ENCODE results near the gene JPT1.

The JPT1 gene

GRCh38 chr17:75118307-75118706, 36.0 kb downstream of the JPT1 start:
- H3K27ac ChIP-seq (ENCODE audit: extremely low read depth, low read depth, low read length), result no peak overlapping the region
- no peaks in the 10 kb centered on the region for H3K9me3 ChIP-seq (ENCODE audit: control insufficient read depth, insufficient read depth, low read depth, low read length)
- ChIA-PET POLR2A (interaction anchor here (0.6 to 1.8 kb wide), 3 partner anchors 14 to 37 kb away, joined by 3 to 8 read pairs (median 3); partner anchors contain the start of gene SLC16A5), CTCF (interaction anchor here (0.5 to 5.8 kb wide), 6 partner anchors 7 to 194 kb away, joined by 3 to 86 read pairs (median 6); partner anchors contain the start of gene NT5C)
- H3K4me3 ChIP-seq (ENCODE audit: low read depth, low read length), result no peak overlapping the region
- H3K36me3 ChIP-seq (ENCODE audit: control insufficient read depth in 2 of 2, insufficient read depth in 1 of 2, low read length in 2 of 2), result peaks cover 3 to 46% of the 10 kb centered on the region in 2 experiments; a peak in 2 of 3 replicates
- peaks cover 4% of the 10 kb centered on the region; the same call in 1 of the 2 replicates for H3K4me1 ChIP-seq (ENCODE audit: control insufficient read depth, insufficient read depth, low read length)
- no peak for TF ChIP-seq ZNF404 (tag by site-specific recombination; IDR thresholded peaks at IDR 0.05)
- TF ChIP-seq SALL2 (tag by site-specific recombination; IDR thresholded peaks at IDR 0.05; ENCODE audit: borderline replicate concordance), result no peak
- TF ChIP-seq ZSCAN23 (tag by site-specific recombination; IDR thresholded peaks at IDR 0.05), result no peak
- no peak for TF ChIP-seq ZNF529 (tag by site-specific recombination; IDR thresholded peaks at IDR 0.05; ENCODE audit: insufficient replicate concordance)
- no peak for TF ChIP-seq ZNF175 (tag by site-specific recombination; IDR thresholded peaks at IDR 0.05)
- TF ChIP-seq REPIN1 (tag by site-specific recombination; IDR thresholded peaks at IDR 0.05; ENCODE audit: low read depth), result no peak
- no peak for TF ChIP-seq ZNF837 (tag by site-specific recombination; IDR thresholded peaks at IDR 0.05)
- TF ChIP-seq, protein P1, sequence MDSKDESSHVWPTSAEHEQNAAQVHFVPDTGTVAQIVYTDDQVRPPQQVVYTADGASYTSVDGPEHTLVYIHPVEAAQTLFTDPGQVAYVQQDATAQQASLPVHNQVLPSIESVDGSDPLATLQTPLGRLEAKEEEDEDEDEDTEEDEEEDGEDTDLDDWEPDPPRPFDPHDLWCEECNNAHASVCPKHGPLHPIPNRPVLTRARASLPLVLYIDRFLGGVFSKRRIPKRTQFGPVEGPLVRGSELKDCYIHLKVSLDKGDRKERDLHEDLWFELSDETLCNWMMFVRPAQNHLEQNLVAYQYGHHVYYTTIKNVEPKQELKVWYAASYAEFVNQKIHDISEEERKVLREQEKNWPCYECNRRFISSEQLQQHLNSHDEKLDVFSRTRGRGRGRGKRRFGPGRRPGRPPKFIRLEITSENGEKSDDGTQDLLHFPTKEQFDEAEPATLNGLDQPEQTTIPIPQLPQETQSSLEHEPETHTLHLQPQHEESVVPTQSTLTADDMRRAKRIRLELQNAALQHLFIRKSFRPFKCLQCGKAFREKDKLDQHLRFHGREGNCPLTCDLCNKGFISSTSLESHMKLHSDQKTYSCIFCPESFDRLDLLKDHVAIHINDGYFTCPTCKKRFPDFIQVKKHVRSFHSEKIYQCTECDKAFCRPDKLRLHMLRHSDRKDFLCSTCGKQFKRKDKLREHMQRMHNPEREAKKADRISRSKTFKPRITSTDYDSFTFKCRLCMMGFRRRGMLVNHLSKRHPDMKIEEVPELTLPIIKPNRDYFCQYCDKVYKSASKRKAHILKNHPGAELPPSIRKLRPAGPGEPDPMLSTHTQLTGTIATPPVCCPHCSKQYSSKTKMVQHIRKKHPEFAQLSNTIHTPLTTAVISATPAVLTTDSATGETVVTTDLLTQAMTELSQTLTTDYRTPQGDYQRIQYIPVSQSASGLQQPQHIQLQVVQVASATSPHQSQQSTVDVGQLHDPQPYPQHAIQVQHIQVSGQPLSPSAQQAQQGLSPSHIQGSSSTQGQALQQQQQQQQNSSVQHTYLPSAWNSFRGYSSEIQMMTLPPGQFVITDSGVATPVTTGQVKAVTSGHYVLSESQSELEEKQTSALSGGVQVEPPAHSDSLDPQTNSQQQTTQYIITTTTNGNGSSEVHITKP (tag by site-specific recombination; IDR thresholded peaks at IDR 0.05), result no peak
- no peak for TF ChIP-seq ZBTB21 (tag by site-specific recombination; IDR thresholded peaks at IDR 0.05)
- no peak for TF ChIP-seq SCRT2 (tag by site-specific recombination; IDR thresholded peaks at IDR 0.05)
- TF ChIP-seq, protein P2, sequence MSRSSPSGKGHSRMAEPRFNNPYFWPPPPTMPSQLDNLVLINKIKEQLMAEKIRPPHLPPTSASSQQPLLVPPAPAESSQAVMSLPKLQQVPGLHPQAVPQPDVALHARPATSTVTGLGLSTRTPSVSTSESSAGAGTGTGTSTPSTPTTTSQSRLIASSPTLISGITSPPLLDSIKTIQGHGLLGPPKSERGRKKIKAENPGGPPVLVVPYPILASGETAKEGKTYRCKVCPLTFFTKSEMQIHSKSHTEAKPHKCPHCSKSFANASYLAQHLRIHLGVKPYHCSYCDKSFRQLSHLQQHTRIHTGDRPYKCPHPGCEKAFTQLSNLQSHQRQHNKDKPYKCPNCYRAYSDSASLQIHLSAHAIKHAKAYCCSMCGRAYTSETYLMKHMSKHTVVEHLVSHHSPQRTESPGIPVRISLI (tag by site-specific recombination; IDR thresholded peaks at IDR 0.05), result no peak
- TF ChIP-seq ZNF654 (tag by site-specific recombination; IDR thresholded peaks at IDR 0.05; ENCODE audit: low read depth), result no peak
- TF ChIP-seq ZNF426 (tag by site-specific recombination; IDR thresholded peaks at IDR 0.05), result no peak
- no peak for TF ChIP-seq EGR2 (tag by site-specific recombination; IDR thresholded peaks at IDR 0.05; ENCODE audit: low read depth)

DNA sequence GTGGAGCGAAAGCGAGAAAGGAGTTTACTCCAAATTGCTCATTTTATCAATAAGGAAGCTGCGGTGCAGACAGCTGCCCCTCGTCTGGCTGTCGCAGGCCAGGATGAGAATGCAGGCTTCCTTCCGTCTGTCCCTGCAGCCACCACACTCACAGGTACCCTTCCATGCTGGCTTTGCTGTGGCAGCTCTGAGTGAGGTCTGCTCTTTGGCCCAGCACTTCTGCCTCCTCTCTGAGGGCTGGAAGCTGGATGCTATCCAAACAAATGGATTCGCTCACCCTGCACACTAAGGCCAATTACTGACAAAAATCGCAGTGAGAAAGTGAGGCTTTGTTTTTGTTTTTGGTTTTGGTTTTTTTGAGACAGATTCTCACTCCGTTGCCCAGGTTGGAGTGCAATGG, 37.6 kb downstream of the JPT1 start:
- Histone ChIP-seq H3K4me1 (ENCODE audit: control insufficient read depth, insufficient read depth, low read length) (peaks cover 4% of the 10 kb centered on the region; the same call in 1 of the 2 replicates), H3K27ac (ENCODE audit: extremely low read depth, low read depth, low read length) (no peak overlapping the region), H3K36me3 (ENCODE audit: control insufficient read depth in 2 of 2, insufficient read depth in 1 of 2, low read length in 2 of 2) (peaks cover 3 to 52% of the 10 kb centered on the region in 2 experiments; a peak in 2 of 3 replicates), H3K9me3 (ENCODE audit: control insufficient read depth, insufficient read depth, low read depth, low read length) (no peaks in the 10 kb centered on the region), H3K4me3 (ENCODE audit: low read depth, low read length) (no peak overlapping the region)
- ChIA-PET POLR2A (interaction anchor here (0.9 to 1.8 kb wide), 4 partner anchors 8 to 89 kb away, joined by 3 to 8 read pairs (median 5); partner anchors contain the start of gene NUP85), CTCF (interaction anchor here (0.6 to 5.8 kb wide), 9 partner anchors 9 to 123 kb away, joined by 3 to 86 read pairs (median 4); partner anchors contain the start of gene NT5C)
- TF ChIP-seq, protein P3, sequence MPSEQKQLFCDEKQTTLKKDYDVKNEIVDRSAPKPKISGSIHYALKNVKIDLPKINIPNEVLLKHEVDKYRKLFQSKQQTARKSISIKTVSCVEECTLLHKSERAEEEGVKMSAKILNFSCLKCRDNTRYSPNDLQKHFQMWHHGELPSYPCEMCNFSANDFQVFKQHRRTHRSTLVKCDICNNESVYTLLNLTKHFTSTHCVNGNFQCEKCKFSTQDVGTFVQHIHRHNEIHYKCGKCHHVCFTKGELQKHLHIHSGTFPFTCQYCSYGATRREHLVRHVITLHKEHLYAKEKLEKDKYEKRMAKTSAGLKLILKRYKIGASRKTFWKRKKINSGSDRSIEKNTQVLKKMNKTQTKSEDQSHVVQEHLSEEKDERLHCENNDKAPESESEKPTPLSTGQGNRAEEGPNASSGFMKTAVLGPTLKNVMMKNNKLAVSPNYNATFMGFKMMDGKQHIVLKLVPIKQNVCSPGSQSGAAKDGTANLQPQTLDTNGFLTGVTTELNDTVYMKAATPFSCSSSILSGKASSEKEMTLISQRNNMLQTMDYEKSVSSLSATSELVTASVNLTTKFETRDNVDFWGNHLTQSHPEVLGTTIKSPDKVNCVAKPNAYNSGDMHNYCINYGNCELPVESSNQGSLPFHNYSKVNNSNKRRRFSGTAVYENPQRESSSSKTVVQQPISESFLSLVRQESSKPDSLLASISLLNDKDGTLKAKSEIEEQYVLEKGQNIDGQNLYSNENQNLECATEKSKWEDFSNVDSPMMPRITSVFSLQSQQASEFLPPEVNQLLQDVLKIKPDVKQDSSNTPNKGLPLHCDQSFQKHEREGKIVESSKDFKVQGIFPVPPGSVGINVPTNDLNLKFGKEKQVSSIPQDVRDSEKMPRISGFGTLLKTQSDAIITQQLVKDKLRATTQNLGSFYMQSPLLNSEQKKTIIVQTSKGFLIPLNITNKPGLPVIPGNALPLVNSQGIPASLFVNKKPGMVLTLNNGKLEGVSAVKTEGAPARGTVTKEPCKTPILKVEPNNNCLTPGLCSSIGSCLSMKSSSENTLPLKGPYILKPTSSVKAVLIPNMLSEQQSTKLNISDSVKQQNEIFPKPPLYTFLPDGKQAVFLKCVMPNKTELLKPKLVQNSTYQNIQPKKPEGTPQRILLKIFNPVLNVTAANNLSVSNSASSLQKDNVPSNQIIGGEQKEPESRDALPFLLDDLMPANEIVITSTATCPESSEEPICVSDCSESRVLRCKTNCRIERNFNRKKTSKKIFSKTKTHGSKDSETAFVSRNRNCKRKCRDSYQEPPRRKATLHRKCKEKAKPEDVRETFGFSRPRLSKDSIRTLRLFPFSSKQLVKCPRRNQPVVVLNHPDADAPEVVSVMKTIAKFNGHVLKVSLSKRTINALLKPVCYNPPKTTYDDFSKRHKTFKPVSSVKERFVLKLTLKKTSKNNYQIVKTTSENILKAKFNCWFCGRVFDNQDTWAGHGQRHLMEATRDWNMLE (tag by site-specific recombination; conservative IDR thresholded peaks at IDR 0.05; ENCODE audit: low read depth), result no peak
- TF ChIP-seq SP3 (tag by site-specific recombination; IDR thresholded peaks at IDR 0.05), result no peak

All from HEK293 (cell line).